RWPE2 (cell line): ENCODE data around the gene MARCHF9.
A peak's percentile ranks its signal among the peaks of the same experiment; 100 is the strongest.

ENCODE experiments used
- ATAC-seq: fragments of 200-7000 bp; cut with Tn5 transposase; 3 replicates; pipeline ENCODE4 v1.9.1; 2021; ENCODE audit warnings: low read depth
- DNase-seq: peaks from one replicate; pipeline ENCODE4 v3.0.0-alpha.2; 2020; ENCODE audit warnings: low spot score
- H3K27ac ChIP-seq: fragments of 450-650 bp; 2 replicates; pipeline ENCODE4 v1.5.1; 2017; ENCODE audit warnings: mild to moderate bottlenecking; ENCODE audit not compliant: poor library complexity, severe bottlenecking
- H3K27me3 ChIP-seq: fragments of 250-450 bp; sonication (Bioruptor Pico); 2 replicates; pipeline ENCODE4 v1.5.1; 2021; ENCODE audit warnings: mild to moderate bottlenecking, moderate library complexity; ENCODE audit not compliant: insufficient read depth, poor library complexity, severe bottlenecking
- H3K36me3 ChIP-seq: fragments of 250-450 bp; sonication (Bioruptor Pico); 2 replicates; pipeline ENCODE4 v1.5.1; 2020; ENCODE audit warnings: low read depth, mild to moderate bottlenecking, moderate library complexity
- H3K4me1 ChIP-seq: fragments of 250-450 bp; sonication (Bioruptor Pico); 2 replicates; pipeline ENCODE4 v1.5.1; 2021; ENCODE audit warnings: mild to moderate bottlenecking, moderate library complexity; ENCODE audit not compliant: insufficient read depth, poor library complexity, severe bottlenecking
- H3K4me3 ChIP-seq: fragments of 250-450 bp; sonication (Bioruptor Pico); 2 replicates; pipeline ENCODE4 v1.5.1; 2021; ENCODE audit warnings: mild to moderate bottlenecking, moderate library complexity; ENCODE audit not compliant: severe bottlenecking
- H3K9me3 ChIP-seq: fragments of 250-450 bp; sonication (Bioruptor Pico); 2 replicates; pipeline ENCODE4 v1.5.1; 2021; ENCODE audit warnings: mild to moderate bottlenecking, moderate library complexity; ENCODE audit not compliant: severe bottlenecking
- TF ChIP-seq, protein P1 (sequence below): fragments of 450-650 bp; IDR thresholded peaks from one replicate; pipeline ENCODE4 v1.5.1; 2017; ENCODE audit warnings: mild to moderate bottlenecking, moderate library complexity; ENCODE audit not compliant: poor library complexity, severe bottlenecking

Gene MARCHF9

DNA sequence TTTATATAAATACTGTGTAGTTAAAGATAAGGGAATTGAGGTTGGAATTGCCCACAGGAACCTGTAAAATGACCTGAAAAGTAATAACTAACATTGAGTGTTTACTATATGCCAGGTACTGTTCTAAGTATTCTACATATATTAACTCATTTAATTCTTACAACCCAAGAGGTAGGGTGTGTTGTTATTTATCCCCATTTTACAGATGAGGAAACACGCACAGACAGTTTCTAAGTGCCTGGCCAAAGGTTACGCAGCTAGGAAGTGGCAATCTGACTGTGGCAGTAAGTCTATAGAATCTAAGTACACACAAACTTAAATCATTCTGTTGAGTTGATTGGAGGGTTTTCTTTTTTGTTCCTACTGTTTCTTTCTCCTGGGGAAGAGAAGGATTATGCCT is 11.1 kb upstream of the MARCHF9 start:
- TF ChIP-seq, protein P1, sequence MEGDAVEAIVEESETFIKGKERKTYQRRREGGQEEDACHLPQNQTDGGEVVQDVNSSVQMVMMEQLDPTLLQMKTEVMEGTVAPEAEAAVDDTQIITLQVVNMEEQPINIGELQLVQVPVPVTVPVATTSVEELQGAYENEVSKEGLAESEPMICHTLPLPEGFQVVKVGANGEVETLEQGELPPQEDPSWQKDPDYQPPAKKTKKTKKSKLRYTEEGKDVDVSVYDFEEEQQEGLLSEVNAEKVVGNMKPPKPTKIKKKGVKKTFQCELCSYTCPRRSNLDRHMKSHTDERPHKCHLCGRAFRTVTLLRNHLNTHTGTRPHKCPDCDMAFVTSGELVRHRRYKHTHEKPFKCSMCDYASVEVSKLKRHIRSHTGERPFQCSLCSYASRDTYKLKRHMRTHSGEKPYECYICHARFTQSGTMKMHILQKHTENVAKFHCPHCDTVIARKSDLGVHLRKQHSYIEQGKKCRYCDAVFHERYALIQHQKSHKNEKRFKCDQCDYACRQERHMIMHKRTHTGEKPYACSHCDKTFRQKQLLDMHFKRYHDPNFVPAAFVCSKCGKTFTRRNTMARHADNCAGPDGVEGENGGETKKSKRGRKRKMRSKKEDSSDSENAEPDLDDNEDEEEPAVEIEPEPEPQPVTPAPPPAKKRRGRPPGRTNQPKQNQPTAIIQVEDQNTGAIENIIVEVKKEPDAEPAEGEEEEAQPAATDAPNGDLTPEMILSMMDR, result no peak
- peak overlapping the region; percentile 74 for H3K4me3 ChIP-seq
- peaks cover 26% of the 10 kb centered on the region for H3K36me3 ChIP-seq
- H3K27me3 ChIP-seq, result peaks cover 18% of the 10 kb centered on the region
- H3K9me3 ChIP-seq, result no peaks in the 10 kb centered on the region
- peaks cover 9% of the 10 kb centered on the region for H3K4me1 ChIP-seq
- DNase-seq, result no peak
- no peak overlapping the region for H3K27ac ChIP-seq
- no peak for ATAC-seq

- Histone ChIP-seq H3K27ac (peak overlapping the region; percentile 80), H3K27me3 (peaks cover 13% of the 10 kb centered on the region)
These were observed 10.6 kb upstream of the MARCHF9 start for GRCh38 chr12:57744194-57744776.

DNA sequence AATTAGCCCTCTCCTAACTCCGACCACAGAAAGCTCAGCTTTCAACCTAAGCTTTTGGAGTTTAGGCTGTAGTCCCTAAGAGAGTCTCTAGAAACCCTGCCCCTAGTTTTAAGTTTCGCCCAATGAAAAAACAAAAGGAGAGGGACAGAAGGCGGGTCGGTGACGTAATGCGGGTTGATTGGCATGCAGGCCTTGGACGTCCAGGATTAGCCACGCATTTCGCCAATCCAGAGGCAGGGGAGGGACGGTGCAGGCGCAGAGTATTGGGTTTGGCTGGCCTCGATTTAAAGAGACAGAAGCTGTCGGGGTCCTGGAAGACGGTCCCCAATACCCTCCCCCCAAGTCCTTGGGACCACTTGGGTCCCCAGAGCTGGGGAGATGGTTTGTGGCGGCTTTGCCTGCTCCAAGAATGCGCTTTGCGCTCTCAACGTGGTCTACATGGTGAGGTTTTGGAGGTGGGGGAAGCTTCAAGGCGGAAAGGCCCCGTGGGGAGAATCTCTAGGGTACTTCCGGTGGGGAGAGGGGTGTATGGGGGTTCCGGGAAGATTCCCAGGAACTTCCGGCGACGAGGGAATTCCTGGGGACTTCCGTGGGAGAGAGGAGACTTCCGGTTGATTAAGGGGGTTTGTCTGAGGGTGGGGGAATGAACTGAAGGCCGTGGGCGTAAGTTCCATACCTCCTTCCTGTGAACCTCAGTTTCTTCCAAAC is 10.0 kb upstream of the MARCHF9 start, which contains the start of gene TSPAN31:
TSPAN31 (plus strand) TSS at position 263 of the 708 bp plus-strand sequence; CDS start at position 379, 116 bp downstream.
- TF ChIP-seq, protein P1, result no peak
- Histone ChIP-seq H3K27me3 (peaks cover 6% of the 10 kb centered on the region), H3K27ac (peak within 1 kb of the TSS; percentile 80), H3K4me3 (peak within 1 kb of the TSS; percentile 74), H3K4me1 (peaks cover 9% of the 10 kb centered on the region), H3K9me3 (no peaks in the 10 kb centered on the region), H3K36me3 (peaks cover 38% of the 10 kb centered on the region)
- peak; percentile 98 for DNase-seq
- ATAC-seq, result peak; percentile 92

More at GRCh38 chr12:57744194-57744776, 10.6 kb upstream of the MARCHF9 start:
- TF ChIP-seq, protein P1, result no peak
- Histone ChIP-seq H3K36me3 (peaks cover 31% of the 10 kb centered on the region), H3K4me3 (peak overlapping the region; percentile 74), H3K9me3 (no peaks in the 10 kb centered on the region), H3K4me1 (peaks cover 9% of the 10 kb centered on the region)
- no peak for DNase-seq
- peak; percentile 49 for ATAC-seq

GRCh38 chr12:57745485-57745881 is 9.4 kb upstream of the MARCHF9 start:
- no peak for DNase-seq
- peak overlapping the region; percentile 80 for H3K27ac ChIP-seq

More at GRCh38 chr12:57745485-57745881, 9.4 kb upstream of the MARCHF9 start:
- Histone ChIP-seq H3K4me1 (peaks cover 9% of the 10 kb centered on the region), H3K4me3 (peak overlapping the region; percentile 74), H3K36me3 (peaks cover 43% of the 10 kb centered on the region), H3K9me3 (no peaks in the 10 kb centered on the region), H3K27me3 (peaks cover under 1% of the 10 kb centered on the region)
- peak; percentile 8; the same call in 1 of the 3 replicates for ATAC-seq
- TF ChIP-seq, protein P1, result no peak
